22Rv1 (cell line): ENCODE measurements around the gene RRP9.

ENCODE experiments used
- ZFX ChIP-seq: fragments of 450-650 bp; IDR thresholded peaks from 2 replicates; pipeline ENCODE4 v1.6.1; 2017; ENCODE audit warnings: antibody characterized with exemption, borderline replicate concordance
- TF ChIP-seq, protein P1 (sequence below): fragments of 450-650 bp; IDR thresholded peaks from 2 replicates; pipeline ENCODE4 v1.5.1; 2017; ENCODE audit warnings: mild to moderate bottlenecking

DNA sequence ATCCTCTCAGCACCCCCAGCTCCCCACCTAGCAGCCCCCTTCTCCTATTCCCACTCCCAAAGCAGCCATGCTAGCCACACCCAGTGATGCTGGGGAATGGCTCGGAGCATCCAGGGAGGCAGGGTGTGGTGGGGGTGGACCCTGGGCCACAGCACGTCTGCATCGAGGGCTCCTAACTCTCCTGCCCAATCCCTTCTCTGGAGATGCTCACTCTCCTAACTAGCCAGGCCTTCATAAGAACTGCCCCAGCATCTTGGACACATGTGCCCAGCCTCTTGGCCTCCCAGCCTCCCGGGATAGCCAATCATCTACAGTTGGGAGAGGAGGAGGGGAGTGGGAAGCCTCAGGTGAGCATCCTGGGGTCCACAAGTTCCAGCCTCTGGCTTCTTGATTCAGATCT lies 22.8 kb upstream of the RRP9 start:
- TF ChIP-seq, protein P1, sequence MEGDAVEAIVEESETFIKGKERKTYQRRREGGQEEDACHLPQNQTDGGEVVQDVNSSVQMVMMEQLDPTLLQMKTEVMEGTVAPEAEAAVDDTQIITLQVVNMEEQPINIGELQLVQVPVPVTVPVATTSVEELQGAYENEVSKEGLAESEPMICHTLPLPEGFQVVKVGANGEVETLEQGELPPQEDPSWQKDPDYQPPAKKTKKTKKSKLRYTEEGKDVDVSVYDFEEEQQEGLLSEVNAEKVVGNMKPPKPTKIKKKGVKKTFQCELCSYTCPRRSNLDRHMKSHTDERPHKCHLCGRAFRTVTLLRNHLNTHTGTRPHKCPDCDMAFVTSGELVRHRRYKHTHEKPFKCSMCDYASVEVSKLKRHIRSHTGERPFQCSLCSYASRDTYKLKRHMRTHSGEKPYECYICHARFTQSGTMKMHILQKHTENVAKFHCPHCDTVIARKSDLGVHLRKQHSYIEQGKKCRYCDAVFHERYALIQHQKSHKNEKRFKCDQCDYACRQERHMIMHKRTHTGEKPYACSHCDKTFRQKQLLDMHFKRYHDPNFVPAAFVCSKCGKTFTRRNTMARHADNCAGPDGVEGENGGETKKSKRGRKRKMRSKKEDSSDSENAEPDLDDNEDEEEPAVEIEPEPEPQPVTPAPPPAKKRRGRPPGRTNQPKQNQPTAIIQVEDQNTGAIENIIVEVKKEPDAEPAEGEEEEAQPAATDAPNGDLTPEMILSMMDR = no peak
- TF ChIP-seq ZFX = no peak
